Hematopoietic multipotent progenitor cell (in vitro differentiated cells): ENCODE results near the gene UNC45B. TPM values are rescaled to one million over a fixed set of nuclear protein-coding genes. Genes with fewer than 3 reads are reported as not detected.
"Not testable (repeated sequence)": the region's sequence is repeated elsewhere in the genome, so short reads cannot be mapped to it uniquely, and the experiment has no call there.

Experiments
- DNase-seq, 3 donors: peaks; one replicate each; pipeline ENCODE4 v3.0.0-alpha.2; 2011 to 2015; ENCODE audit warnings: low read depth in 2 of 3, low spot score in 2 of 3
- total RNA-seq: library from RNA; depleted of rRNA; stranded (reverse); fragments of >200 nt; gene quantifications from one replicate; pipeline ENCODE4 v1.2.3, GENCODE V29; 2012

The UNC45B gene
- total RNA-seq, 1 donor, result under 0.01 TPM

GRCh38 chr17:35169835-35170363 is 22.3 kb downstream of the UNC45B start:
- no peak for DNase-seq

GRCh38 chr17:35170968-35171771 is 23.6 kb downstream of the UNC45B start:
- peak in 2 of 3 donors; percentile 8 to 72 for DNase-seq

- no peak for DNase-seq
Measured at GRCh38 chr17:35171834-35172233, 24.2 kb downstream of the UNC45B start.

GRCh38 chr17:35172321-35172720 is 24.7 kb downstream of the UNC45B start:
- not testable (repeated sequence) for DNase-seq

- no peak for DNase-seq
Measured at GRCh38 chr17:35174835-35175334, 27.3 kb downstream of the UNC45B start.

GRCh38 chr17:35175638-35176415 is 28.2 kb downstream of the UNC45B start:
- DNase-seq, result no peak

- DNase-seq, result no peak
Measured at GRCh38 chr17:35176897-35177296, 29.3 kb downstream of the UNC45B start.

GRCh38 chr17:35179379-35179778 is 31.8 kb downstream of the UNC45B start:
- not testable (repeated sequence) for DNase-seq

DNA sequence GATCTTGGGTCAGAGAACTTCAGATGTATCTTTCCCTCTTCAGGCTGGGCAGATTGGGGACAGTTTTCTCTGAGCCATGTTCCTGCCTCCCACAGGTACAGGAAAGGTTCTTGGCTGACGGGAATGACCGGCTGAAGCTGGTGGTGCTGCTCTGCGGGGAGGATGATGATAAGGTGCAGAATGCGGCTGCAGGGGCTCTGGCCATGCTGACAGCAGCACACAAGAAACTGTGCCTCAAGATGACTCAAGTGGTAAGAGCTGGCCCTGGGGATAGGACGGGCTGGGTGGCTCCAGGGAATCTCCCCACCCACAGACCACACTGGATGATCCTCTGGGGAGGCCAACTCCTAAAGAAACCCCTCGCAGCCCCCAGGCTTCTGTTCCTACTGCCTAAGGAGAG is 35.7 kb downstream of the UNC45B start:
- no peak for DNase-seq

DNA sequence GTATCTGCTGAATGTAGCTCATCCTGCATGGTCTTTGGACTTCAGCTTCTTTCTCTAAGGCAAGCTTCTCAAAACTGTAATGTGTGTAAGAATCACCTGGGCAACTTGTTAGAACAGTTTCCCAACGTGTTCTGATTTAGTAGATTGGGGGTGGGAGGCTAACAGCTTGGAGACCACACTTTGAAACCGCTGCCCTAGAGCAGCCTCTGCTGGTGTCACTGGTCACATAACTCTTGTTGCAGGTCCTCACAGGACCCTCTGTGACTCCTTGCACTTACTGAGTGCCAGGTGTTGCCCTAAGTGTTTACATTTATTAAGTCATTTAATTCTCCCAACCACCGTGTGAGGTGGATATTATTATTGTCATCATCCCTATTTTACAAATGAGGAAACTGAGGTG is 36.7 kb downstream of the UNC45B start:
- DNase-seq, result no peak

DNA sequence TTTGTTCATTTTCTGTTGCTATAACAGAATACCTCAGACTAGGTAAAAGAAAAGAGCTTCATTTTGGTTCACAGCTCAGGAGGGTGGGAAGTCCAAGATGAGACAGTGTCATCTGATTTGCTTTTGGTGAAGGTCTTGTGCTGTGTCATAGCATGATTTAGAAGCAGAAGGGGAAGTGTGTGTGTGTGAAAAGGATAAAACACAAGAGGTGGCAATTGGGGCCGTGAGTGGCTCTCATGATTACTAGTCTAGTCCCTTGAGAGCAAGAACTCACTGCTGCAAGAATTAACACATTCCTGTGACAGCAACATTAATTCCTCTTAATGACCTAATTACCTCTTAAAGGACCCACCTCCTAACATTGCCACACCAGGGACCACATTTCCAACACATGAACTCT is 38.2 kb downstream of the UNC45B start:
- DNase-seq, result peak in 1 of 3 donors; percentile 30

GRCh38 chr17:35187481-35187880 is 39.9 kb downstream of the UNC45B start:
- no peak for DNase-seq

DNA sequence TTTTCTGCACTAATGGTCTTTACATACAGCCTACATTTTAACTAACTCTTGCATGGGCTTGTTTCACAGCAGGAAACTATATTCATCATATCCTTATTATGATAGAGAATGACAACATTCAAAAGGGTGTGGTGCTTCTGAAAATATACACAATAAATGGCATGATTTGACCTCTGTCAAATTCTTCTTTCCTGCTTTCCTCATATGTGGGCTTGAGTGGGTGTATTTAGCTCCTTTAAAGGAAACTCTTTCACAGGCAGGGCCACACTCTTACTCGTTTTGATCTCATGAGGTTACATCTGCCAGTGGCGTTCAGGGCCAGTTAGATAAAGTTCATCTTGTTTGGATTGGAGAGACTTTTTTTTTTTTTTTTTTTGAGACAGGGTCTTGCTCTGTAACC is 40.5 kb downstream of the UNC45B start:
- no peak for DNase-seq

GRCh38 chr17:35189291-35189690 is 41.7 kb downstream of the UNC45B start:
- peak in 2 of 3 donors; percentile 51 to 87 for DNase-seq

DNA sequence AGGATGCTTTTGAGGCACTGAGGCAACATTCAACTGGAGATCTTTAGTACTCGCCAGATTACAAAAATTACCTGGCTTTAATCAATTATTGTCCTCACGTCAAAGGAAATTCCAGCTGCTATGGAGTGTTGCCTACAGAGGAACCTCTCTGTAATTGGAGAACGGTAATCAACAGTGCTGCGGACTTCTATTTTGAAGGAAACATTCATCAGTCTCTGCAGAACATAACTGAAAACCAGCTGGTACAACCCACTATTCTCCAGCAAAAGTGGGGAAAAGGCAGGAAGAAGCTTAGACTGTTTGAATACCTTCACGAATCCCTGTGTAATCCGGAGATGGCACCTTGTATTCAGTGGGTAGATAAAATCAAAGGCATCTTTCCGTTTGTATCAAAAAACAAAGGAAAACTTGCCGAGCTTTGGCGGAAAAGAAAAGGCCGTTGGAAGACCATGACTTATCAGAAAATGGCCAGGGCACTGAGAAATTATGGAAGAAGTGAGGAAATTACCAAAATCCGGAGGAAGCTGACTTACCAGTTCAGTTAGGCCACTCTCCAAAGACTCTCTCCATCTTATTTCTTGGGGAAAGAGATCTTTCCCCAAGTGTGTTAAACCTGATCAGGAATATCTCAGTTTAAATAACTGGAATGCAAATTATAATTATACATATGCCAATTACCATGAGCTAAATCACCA is 43.5 kb downstream of the UNC45B start:
- no peak for DNase-seq

DNA sequence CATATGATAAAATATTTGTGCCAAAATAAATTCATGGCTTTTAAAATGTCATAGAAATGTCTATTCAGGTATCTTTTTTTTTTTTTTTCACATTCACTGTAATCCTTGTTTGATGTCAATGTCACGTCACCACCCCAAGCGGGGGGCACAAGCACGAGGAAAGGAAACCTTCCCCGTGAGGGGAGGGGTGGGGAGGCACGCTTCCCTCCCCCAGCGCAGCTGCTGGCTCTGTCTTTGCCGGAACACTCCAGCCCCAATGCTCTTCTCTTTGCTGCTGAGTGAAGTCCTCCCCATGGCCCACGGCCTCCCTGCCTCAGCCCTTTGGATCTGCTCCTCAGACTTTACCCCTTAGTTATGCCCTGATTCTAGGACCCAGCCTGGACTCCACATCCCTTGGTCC is 45.1 kb downstream of the UNC45B start:
- no peak for DNase-seq

DNA sequence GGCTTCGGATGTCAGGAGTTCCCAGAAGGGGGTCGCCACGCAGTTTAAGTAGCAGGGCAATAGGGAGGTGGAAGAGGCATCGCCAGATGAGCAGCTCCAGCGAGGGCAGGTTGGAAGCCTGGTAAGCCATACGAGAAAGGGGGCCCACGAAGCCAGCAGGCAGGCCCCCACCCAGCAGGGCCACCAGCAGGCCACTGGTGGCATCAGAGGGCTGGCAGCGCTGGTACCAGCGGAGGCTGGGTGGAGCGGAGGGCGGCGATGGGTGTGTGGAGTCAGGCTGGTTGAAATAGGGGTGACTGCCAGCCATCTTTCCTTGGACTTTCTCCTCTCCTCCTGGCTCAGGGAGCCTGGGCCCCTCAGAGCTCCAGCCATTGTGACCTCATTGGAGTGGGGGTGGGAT is 46.4 kb downstream of the UNC45B start, which contains the start of gene SLC35G3:
Gene SLC35G3, minus strand, starts transcription at position 393 of the 400 bp plus-strand sequence. Its CDS starts 86 bp downstream, at position 307.
- not testable (repeated sequence) for DNase-seq

DNA sequence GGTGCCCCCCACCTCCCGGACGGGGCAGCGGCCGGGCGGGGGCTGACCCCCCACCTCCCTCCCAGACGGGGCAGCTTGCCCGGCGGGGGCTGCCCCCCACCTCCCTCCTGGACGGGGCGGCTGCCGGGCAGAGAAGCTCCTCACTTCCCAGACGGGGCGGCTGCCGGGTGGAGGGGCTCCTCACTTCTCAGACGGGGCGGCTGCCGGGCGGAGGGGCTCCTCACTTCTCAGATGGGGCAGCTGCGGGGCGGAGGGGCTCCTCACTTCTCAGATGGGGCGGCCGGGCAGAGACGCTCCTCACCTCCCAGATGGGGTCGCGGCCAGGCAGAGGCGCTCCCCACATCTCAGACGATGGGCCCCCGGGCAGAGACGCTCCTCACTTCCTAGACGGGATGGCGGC is 47.4 kb downstream of the UNC45B start:
- not testable (repeated sequence) for DNase-seq

DNA sequence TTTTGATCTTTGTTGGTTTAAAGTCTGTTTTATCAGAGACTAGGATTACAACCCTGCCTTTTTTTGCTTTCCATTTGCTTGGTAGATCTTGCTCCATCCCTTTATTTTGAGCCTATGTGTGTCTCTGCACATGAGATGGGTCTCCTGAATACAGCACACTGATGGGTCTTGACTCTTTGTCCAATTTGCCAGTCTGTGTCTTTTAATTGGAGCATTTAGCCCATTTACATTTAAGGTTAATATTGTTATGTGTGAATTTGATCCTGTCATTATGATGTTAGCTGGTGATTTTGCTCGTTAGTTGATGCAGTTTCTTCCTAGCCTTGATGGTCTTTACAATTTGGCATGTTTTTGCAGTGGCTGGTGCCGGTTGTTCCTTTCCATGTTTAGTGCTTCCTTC is 55.0 kb downstream of the UNC45B start:
- DNase-seq, result not testable (repeated sequence)

DNA sequence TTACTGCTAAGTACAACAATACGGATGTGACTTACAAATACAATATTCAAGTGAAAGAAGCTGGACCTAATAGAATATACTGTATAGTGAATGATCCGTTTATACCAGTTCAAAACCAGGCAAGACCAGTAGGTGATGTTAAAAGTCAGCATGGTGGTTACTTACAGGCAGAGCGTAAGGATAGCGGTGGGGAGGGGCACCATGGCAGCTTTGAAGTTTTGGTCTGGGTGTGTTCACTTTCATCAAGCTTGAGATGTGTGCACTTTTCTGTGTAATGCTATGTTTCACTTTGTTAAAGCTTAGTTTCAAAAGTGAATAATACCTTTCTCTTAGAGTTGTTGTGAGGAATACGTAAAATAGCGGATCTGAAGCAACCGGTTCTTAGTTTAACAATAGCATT is 63.1 kb downstream of the UNC45B start:
- DNase-seq, result no peak

- DNase-seq, result no peak
Measured at GRCh38 chr17:35212668-35213067, 65.1 kb downstream of the UNC45B start.
